ENCODE data around the gene GIMAP4. TPM values are rescaled to one million over a fixed set of nuclear protein-coding genes. Genes with fewer than 3 reads are reported as not detected.
"Not testable (repeated sequence)": the region's sequence is repeated elsewhere in the genome, so short reads cannot be mapped to it uniquely, and the experiment has no call there.

The GIMAP4 gene
- 10 to 100 TPM; 27.7 to 33.5 (median 27.8) TPM for polyA plus RNA-seq (ENCODE audit: insufficient read length in 3 of 3)

GRCh38 chr7:150567169-150567568 is at the start of gene GIMAP4:
Gene GIMAP4 (plus strand): TSS chr7:150567390. CDS start chr7:150569902, 2,512 bp downstream.
- no peak for DNase-seq (ENCODE audit: low read depth in 3 of 3, low spot score in 2 of 3)

- DNase-seq (ENCODE audit: low read depth in 3 of 3, low spot score in 2 of 3) = no peak
Observed at GRCh38 chr7:150519310-150519709, 47.9 kb upstream of the GIMAP4 start.

GRCh38 chr7:150520145-150520544 is 47.0 kb upstream of the GIMAP4 start:
- no peak for DNase-seq (ENCODE audit: low read depth in 3 of 3, low spot score in 2 of 3)

DNA sequence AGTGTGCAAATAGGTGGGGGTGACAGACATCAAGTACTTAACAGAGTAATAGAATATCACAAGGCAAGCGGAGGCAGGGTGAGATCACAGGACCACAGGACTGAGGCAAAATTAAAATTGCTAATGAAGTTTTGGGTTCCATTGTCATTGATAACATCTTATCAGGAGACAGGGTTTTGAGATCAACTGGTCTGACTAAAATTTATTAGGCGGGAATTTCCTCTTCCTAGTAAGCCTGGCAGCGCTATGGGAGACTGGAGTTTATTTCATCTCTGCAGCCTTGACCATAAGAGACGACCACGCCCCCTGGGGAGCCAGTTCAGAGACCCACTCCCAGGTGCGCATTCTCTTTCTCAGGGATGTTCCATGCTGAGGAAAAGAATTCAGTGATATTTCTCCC is 44.3 kb upstream of the GIMAP4 start:
- DNase-seq (ENCODE audit: low read depth in 3 of 3, low spot score in 2 of 3) = not testable (repeated sequence)

DNA sequence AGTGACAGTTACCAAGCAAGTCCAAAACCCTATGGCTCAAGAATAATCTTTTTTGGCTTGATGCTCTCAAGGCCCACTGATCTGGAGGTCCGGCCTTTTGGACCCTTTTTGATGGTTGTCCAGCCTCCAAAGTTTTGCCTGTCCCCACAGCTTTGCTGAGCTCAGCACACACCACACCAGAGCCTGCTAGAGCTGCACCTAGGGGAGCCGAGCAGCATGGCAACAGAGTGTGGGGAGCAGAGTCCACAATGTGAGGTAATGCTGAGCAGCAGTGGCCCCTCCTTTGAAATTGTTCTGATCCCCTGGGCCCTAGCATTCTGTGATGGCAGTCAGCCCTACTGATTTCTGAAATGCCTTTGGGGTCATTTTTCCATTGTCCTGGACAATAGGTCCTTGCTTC is 43.2 kb upstream of the GIMAP4 start:
- no peak for DNase-seq (ENCODE audit: low read depth in 3 of 3, low spot score in 2 of 3)

- DNase-seq (ENCODE audit: low read depth in 3 of 3, low spot score in 2 of 3) = no peak
Observed at GRCh38 chr7:150531704-150532103, 35.5 kb upstream of the GIMAP4 start.

GRCh38 chr7:150538259-150538658 is 28.9 kb upstream of the GIMAP4 start:
- no peak for DNase-seq (ENCODE audit: low read depth in 3 of 3, low spot score in 2 of 3)

DNA sequence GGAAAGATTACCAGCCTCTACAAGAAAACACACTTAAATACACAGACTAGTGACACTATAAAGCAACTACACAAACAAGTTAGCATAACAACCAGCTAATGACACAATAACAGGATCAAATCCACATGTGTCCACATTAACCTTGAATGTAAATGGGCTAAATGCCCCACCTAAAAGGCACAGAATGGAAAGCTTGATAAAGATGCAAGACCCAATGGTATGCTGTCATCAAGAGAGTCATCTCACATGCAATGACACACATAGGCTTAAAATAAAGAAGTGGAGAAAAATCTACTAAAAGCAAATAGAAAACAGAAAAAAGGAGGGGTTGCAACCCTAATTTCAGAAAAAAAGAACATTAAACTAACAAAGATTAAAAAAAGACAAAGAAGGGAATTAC is 14.0 kb upstream of the GIMAP4 start:
- DNase-seq (ENCODE audit: low read depth in 3 of 3, low spot score in 2 of 3) = no peak

GRCh38 chr7:150556521-150557138 is 10.6 kb upstream of the GIMAP4 start:
- no peak for DNase-seq (ENCODE audit: low read depth in 3 of 3, low spot score in 2 of 3)

- no peak for DNase-seq (ENCODE audit: low read depth in 3 of 3, low spot score in 2 of 3)
Observed at GRCh38 chr7:150560486-150560885, 6.7 kb upstream of the GIMAP4 start.

GRCh38 chr7:150562919-150563318 is 4.3 kb upstream of the GIMAP4 start:
- no peak for DNase-seq (ENCODE audit: low read depth in 3 of 3, low spot score in 2 of 3)

- DNase-seq (ENCODE audit: low read depth in 3 of 3, low spot score in 2 of 3) = no peak
Observed at GRCh38 chr7:150564006-150564405, 3.2 kb upstream of the GIMAP4 start.

- no peak for DNase-seq (ENCODE audit: low read depth in 3 of 3, low spot score in 2 of 3)
Observed at GRCh38 chr7:150564566-150564965, 2.6 kb upstream of the GIMAP4 start.

GRCh38 chr7:150565239-150565638 is 2.0 kb upstream of the GIMAP4 start:
- DNase-seq (ENCODE audit: low read depth in 3 of 3, low spot score in 2 of 3) = no peak

DNA sequence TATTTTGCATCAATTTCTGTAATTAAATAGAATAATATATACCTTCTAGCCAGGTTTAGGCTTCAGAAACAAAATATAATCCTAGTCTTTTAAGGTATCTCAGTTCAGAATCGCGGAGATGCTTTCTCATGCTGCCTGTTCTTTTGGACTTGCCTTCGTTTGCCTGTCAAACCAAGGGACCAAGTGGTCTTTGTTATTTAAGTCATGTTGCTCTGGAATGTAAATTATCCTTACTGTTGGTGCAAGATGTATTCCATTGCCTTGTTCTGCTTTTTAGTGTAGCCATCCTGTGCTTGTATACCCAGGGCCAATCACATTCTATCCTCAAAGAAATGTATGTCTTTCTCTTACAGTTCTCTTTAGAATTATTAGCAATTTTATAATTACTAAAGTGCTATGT is 1.1 kb upstream of the GIMAP4 start:
- DNase-seq (ENCODE audit: low read depth in 3 of 3, low spot score in 2 of 3) = no peak

DNA sequence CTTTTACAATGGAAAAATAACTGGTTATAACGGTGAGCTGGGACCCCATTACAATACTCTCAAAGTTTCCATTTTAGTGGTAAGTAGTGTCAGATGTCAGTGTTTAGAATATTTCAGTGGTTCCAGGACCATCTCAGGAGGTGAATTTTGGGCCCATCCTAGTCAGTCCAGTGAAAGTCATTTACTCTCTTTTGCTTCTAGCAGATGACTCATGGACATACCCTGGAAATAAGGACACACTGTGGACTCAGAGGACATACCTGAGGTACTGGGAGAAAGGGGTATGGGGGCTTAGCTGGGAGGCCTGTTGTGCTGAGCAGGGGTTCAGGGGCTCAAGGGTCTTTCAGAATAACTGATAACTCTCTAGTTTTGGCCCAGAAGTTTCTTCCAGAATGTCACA is 618 bp upstream of the GIMAP4 start:
- no peak for DNase-seq (ENCODE audit: low read depth in 3 of 3, low spot score in 2 of 3)

DNA sequence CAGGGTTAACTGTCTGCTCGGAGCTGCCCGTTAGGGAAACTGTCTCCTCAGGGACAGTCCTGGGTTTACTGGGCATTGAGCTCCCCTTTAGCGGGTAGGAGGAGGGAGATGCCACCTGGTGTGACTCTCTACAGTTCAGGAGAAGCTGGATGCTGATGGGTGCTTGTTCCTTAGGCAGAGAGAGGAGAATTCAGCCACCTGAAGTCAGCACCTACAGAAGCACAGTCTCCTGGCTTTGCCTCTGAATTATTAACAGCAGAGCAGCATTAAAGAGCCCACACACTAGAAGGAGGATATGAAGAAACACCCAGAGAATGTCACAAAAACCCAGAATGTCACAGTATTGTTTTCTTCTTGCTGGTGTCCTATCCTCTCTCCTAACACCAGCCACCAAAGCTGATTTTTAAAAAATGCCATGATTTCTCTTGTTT is 696 bp downstream of the GIMAP4 start:
- no peak for DNase-seq (ENCODE audit: low read depth in 3 of 3, low spot score in 2 of 3)

DNA sequence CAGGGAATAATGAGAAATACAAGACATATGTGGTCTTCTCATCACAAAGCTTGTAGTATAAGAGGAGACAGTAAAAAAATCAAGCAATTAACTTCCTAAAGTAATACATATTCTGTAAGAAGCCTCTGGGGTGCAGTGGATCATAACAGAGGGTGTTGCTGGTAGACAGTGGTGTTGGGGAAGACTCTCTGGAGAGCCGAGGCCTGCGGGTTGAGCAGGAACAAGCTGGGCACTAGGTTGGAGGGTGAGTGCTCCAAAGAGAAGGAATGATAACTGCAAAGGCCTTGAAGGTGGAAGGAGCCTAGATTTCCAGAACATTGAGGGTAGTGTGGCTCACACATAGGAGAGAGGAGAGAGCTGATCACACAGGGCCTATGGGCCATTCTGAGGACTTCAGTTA is 1.5 kb downstream of the GIMAP4 start:
- DNase-seq (ENCODE audit: low read depth in 3 of 3, low spot score in 2 of 3) = no peak

DNA sequence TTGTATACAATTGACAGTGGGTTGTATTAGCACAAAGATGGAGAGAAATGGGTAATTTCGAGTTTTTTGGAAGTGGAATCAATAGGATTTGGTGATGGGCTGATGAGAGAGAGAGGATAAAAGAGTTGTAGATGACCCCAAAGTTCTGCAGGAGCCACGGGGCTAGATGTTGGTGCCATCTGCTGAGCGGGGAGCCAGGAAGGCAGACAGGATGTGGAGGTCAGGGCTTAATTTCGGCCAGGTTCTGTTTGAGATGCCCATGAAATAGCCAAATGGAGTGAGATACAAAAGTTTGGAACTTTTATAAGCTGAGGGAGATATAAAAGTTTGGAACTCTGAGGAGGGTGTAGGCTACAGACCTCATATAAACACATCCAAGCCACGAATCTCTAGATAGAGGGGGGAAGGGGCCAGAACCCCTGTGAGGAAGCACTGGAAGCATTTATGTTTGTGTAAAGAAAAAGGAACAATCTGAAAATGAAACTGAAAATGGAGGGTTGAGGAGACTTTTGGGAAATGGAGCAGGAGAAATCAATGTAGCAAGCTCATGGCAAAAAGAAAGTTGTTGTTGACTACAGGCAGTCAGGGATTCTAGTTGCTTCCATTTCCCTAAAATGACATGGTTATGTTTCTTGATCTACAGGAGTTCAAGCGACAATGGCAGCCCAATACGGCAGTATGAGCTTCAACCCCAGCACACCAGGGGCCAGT is 2.2 kb downstream of the GIMAP4 start:
- DNase-seq (ENCODE audit: low read depth in 3 of 3, low spot score in 2 of 3) = no peak

- DNase-seq (ENCODE audit: low read depth in 3 of 3, low spot score in 2 of 3) = no peak
Observed at GRCh38 chr7:150570556-150571465, 3.6 kb downstream of the GIMAP4 start.

DNA sequence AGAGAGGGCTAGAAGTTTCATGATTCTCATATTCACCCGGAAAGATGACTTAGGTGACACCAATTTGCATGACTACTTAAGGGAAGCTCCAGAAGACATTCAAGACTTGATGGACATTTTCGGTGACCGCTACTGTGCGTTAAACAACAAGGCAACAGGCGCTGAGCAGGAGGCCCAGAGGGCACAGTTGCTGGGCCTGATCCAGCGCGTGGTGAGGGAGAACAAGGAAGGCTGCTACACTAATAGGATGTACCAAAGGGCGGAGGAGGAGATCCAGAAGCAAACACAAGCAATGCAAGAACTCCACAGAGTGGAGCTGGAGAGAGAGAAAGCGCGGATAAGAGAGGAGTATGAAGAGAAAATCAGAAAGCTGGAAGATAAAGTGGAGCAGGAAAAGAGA is 5.3 kb downstream of the GIMAP4 start:
- DNase-seq (ENCODE audit: low read depth in 3 of 3, low spot score in 2 of 3) = no peak

Measured in right renal cortex interstitium (tissue), 3 donors.